Prostate gland (tissue), 2 donors: ENCODE measurements around the gene AKAP9.

Source experiments
- POLR2AphosphoS5 ChIP-seq: sonication (generic); formaldehyde crosslinking; IDR thresholded peaks from one replicate; pipeline ENCODE4 v1.6.1; 2017; ENCODE audit warnings: antibody characterized with exemption
- TF ChIP-seq, protein P1 (sequence below), 4 experiments: fragments of 200-600 bp in 2 of 4; fragments of 450-650 bp in 2 of 4; sonication (generic) in 2 of 4; IDR thresholded peaks; 1 replicate in 3 of 4; 2 replicates in 1 of 4; pipeline ENCODE4 v1.5.1; 2016 to 2019; ENCODE audit warnings: antibody characterized with exemption in 4 of 4, mild to moderate bottlenecking in 2 of 4, moderate library complexity in 2 of 4

DNA sequence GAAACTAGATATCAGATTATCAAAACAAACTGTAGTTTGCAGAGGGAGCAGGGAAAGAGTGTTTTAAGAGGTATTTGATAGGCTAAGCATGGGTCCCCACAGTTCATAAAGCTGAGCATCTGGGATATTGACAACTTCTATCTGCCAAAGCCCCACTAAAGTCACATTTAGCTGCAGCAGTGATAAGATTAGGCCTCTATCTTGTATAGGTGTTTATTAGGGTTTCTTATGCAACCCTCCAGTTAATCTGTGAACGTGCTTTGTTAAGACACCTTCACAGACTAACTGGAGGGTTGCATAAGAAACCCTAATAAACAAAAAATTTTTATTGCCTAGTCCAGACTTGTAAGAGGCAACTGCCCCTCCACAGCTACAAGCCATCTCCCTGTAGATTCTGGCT is 115.6 kb downstream of the AKAP9 start:
- TF ChIP-seq, protein P1, sequence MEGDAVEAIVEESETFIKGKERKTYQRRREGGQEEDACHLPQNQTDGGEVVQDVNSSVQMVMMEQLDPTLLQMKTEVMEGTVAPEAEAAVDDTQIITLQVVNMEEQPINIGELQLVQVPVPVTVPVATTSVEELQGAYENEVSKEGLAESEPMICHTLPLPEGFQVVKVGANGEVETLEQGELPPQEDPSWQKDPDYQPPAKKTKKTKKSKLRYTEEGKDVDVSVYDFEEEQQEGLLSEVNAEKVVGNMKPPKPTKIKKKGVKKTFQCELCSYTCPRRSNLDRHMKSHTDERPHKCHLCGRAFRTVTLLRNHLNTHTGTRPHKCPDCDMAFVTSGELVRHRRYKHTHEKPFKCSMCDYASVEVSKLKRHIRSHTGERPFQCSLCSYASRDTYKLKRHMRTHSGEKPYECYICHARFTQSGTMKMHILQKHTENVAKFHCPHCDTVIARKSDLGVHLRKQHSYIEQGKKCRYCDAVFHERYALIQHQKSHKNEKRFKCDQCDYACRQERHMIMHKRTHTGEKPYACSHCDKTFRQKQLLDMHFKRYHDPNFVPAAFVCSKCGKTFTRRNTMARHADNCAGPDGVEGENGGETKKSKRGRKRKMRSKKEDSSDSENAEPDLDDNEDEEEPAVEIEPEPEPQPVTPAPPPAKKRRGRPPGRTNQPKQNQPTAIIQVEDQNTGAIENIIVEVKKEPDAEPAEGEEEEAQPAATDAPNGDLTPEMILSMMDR (IDR thresholded peaks at IDR 0.05) = no peak
- TF ChIP-seq POLR2AphosphoS5 = no peak
